ENCODE measurements around the gene AKNA. TPM values are rescaled to one million over a fixed set of nuclear protein-coding genes. Genes with fewer than 3 reads are reported as not detected.

AKNA gene
- polyA plus RNA-seq, 2 of the 4 experiments (the other 2 are of a cell fraction): 2.7 to 4.6 TPM

- TF ChIP-seq, protein P1, sequence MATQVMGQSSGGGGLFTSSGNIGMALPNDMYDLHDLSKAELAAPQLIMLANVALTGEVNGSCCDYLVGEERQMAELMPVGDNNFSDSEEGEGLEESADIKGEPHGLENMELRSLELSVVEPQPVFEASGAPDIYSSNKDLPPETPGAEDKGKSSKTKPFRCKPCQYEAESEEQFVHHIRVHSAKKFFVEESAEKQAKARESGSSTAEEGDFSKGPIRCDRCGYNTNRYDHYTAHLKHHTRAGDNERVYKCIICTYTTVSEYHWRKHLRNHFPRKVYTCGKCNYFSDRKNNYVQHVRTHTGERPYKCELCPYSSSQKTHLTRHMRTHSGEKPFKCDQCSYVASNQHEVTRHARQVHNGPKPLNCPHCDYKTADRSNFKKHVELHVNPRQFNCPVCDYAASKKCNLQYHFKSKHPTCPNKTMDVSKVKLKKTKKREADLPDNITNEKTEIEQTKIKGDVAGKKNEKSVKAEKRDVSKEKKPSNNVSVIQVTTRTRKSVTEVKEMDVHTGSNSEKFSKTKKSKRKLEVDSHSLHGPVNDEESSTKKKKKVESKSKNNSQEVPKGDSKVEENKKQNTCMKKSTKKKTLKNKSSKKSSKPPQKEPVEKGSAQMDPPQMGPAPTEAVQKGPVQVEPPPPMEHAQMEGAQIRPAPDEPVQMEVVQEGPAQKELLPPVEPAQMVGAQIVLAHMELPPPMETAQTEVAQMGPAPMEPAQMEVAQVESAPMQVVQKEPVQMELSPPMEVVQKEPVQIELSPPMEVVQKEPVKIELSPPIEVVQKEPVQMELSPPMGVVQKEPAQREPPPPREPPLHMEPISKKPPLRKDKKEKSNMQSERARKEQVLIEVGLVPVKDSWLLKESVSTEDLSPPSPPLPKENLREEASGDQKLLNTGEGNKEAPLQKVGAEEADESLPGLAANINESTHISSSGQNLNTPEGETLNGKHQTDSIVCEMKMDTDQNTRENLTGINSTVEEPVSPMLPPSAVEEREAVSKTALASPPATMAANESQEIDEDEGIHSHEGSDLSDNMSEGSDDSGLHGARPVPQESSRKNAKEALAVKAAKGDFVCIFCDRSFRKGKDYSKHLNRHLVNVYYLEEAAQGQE (IDR thresholded peaks at IDR 0.05): no peak
- TF ChIP-seq, protein P2, sequence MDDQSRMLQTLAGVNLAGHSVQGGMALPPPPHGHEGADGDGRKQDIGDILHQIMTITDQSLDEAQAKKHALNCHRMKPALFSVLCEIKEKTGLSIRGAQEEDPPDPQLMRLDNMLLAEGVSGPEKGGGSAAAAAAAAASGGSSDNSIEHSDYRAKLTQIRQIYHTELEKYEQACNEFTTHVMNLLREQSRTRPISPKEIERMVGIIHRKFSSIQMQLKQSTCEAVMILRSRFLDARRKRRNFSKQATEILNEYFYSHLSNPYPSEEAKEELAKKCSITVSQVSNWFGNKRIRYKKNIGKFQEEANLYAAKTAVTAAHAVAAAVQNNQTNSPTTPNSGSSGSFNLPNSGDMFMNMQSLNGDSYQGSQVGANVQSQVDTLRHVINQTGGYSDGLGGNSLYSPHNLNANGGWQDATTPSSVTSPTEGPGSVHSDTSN (IDR thresholded peaks at IDR 0.05): no peak
- no peak for TF ChIP-seq PHF8 (IDR thresholded peaks at IDR 0.05; ENCODE audit: borderline replicate concordance, low read depth)
- no peak for TF ChIP-seq SMC3 (IDR thresholded peaks at IDR 0.05)
- TF ChIP-seq NFE2L2 (conservative IDR thresholded peaks at IDR 0.05; ENCODE audit: low read length): no peak
- TF ChIP-seq HEYL (CRISPR knock-in tag; IDR thresholded peaks at IDR 0.05): no peak
- TF ChIP-seq SREBF2 (IDR thresholded peaks at IDR 0.05): no peak
Measured at GRCh38 chr9:114299286-114300152, 88.3 kb downstream of the AKNA start (continued).

DNA sequence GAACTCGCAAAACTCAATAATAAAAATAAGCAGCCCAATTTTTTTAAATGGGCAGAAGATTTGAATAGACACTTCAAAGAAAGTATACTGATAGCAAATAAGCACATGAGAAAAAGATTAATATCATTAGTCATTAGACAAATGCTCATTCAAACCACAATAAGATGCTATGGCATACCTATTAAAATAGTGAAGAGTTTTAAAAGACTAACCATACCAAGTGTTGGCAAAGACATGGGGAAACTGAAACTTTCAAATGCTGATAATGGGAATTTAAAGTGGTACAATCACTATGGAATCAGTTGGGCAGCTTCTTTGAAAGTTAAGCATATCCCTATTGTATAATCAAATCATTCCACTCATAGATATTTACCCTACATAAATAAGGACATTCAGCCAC lies 91.4 kb downstream of the AKNA start:
- H3K4me3 ChIP-seq: no peak overlapping the region
- no peaks in the 10 kb centered on the region for H3K4me1 ChIP-seq
- ChIA-PET POLR2A (no interaction called here), CTCF (interaction anchor here (7.6 to 10.0 kb wide), 2 partner anchors 189 to 215 kb away, joined by 191 to 216 read pairs; partner anchors contain the start of gene AMBP)
- H3K27ac ChIP-seq: no peak overlapping the region
- DNase-seq (ENCODE audit: low read depth in 1 of 2, low spot score in 1 of 2) (no peak), ATAC-seq (no peak), FAIRE-seq (no peak)
- WGBS (ENCODE audit: missing lambda C conversion rate): 95% methylated on average over 1 of the region's 1 CpG
- no peak for TF ChIP-seq PHF8 (IDR thresholded peaks at IDR 0.05; ENCODE audit: borderline replicate concordance, low read depth)
- TF ChIP-seq, protein P3, sequence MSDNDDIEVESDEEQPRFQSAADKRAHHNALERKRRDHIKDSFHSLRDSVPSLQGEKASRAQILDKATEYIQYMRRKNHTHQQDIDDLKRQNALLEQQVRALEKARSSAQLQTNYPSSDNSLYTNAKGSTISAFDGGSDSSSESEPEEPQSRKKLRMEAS (IDR thresholded peaks at IDR 0.05): no peak
- TF ChIP-seq, protein P2 (IDR thresholded peaks at IDR 0.05): no peak
- TF ChIP-seq HES2 (IDR thresholded peaks at IDR 0.05): no peak
- TF ChIP-seq SMC3 (IDR thresholded peaks at IDR 0.05): no peak
- no peak for TF ChIP-seq CHD2 (IDR thresholded peaks at IDR 0.05; ENCODE audit: low read length, partially characterized antibody)
- TF ChIP-seq POLR2AphosphoS2 (conservative IDR thresholded peaks at IDR 0.05; ENCODE audit: low read length): no peak
- TF ChIP-seq FOXS1 (CRISPR knock-in tag; IDR thresholded peaks at IDR 0.05): no peak
- no peak for TF ChIP-seq HEYL (CRISPR knock-in tag; IDR thresholded peaks at IDR 0.05)
- TF ChIP-seq FOSB (CRISPR knock-in tag; IDR thresholded peaks at IDR 0.05): no peak
- TF ChIP-seq HOXB5 (CRISPR knock-in tag; IDR thresholded peaks at IDR 0.05): no peak
- TF ChIP-seq KDM1A (IDR thresholded peaks at IDR 0.05; ENCODE audit: low read depth): no peak
- TF ChIP-seq HOXB13 (CRISPR knock-in tag; IDR thresholded peaks at IDR 0.05; ENCODE audit: low read depth): no peak
- TF ChIP-seq FOSL2 (IDR thresholded peaks at IDR 0.05): no peak
- no peak for TF ChIP-seq FOSL2 (CRISPR knock-in tag; IDR thresholded peaks at IDR 0.05)
- peaks cover 9% of the 10 kb centered on the region; the same call in 2 of the 3 replicates for H3K9me3 ChIP-seq
- H3K4me2 ChIP-seq: no peak overlapping the region
